ENCODE data around the gene RGPD8.

RGPD8 gene

DNA sequence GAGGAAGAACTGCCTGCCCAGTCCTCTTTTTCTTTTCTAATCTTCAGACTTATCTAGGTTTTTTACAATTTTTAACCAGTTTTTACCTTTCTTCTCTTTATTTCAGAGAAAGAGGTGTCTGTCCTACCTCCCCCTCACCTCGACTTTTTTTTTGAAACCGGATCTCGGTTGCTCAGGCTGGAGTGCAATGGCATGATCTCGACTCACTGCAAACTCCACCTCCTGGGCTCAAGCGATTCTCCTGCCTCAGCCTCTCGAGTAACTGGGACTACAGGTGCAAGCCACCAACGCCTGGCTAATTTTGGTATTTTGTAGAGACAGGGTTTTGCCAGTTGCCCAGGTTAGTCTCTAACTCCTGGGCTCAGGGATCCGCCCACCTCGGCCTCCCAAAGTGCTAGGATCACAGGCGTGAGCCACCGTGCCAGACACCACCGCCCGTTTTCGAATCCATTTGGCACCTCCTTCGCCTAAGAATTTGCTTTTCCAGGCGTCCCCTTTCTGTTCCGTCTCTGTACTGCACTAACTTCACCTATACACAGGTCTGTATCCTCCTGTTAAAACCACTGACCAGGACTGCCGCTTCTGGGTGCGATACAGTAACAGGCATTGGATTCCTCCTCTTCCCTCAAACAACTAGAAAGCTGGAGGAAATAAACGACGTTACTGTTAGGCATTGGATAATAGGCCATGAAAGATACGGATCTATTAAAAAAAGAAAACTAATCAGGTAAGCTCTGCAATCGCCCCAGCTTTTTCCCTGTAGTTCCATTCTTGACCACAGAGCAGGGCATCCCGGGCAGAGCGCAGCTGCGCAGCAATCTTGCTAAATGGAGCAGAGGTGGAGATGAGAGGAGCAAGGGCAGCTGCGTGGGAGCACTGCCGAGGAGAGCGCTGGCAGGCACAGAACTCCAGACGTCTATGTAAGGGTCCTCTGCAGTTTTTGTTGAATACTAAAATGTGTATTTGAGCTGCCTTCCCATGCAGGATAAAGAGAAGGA lies 88.1 kb downstream of the RGPD8 start:
- no peaks in the 10 kb centered on the region for H3K9me3 ChIP-seq (ENCODE audit: control insufficient read depth, low read depth, low read length)
- H3K36me3 ChIP-seq (ENCODE audit: control insufficient read depth, low read depth, low read length): no peaks in the 10 kb centered on the region
- H3K4me1 ChIP-seq (ENCODE audit: control insufficient read depth, low read depth, low read length): no peaks in the 10 kb centered on the region
- H3K27me3 ChIP-seq (ENCODE audit: control insufficient read depth, insufficient read depth, low read length): no peaks in the 10 kb centered on the region
- no peak overlapping the region for H3K4me3 ChIP-seq (ENCODE audit: low read length)
- H3K9ac ChIP-seq (ENCODE audit: low read length): no peak overlapping the region
- H3K27ac ChIP-seq (ENCODE audit: low read length): no peak overlapping the region

- H3K4me3 ChIP-seq (ENCODE audit: low read length): no peak overlapping the region
- no peaks in the 10 kb centered on the region for H3K36me3 ChIP-seq (ENCODE audit: control insufficient read depth, low read depth, low read length)
- H3K9me3 ChIP-seq (ENCODE audit: control insufficient read depth, low read depth, low read length): no peaks in the 10 kb centered on the region
- no peak overlapping the region for H3K27ac ChIP-seq (ENCODE audit: low read length)
- no peaks in the 10 kb centered on the region for H3K27me3 ChIP-seq (ENCODE audit: control insufficient read depth, insufficient read depth, low read length)
- H3K9ac ChIP-seq (ENCODE audit: low read length): no peak overlapping the region
- H3K4me1 ChIP-seq (ENCODE audit: control insufficient read depth, low read depth, low read length): no peaks in the 10 kb centered on the region
Observed at GRCh38 chr2:112343827-112344585, 89.4 kb downstream of the RGPD8 start.

- H3K27me3 ChIP-seq (ENCODE audit: control insufficient read depth, insufficient read depth, low read length): no peaks in the 10 kb centered on the region
- no peak overlapping the region for H3K4me3 ChIP-seq (ENCODE audit: low read length)
- H3K27ac ChIP-seq (ENCODE audit: low read length): no peak overlapping the region
- no peaks in the 10 kb centered on the region for H3K9me3 ChIP-seq (ENCODE audit: control insufficient read depth, low read depth, low read length)
- no peaks in the 10 kb centered on the region for H3K4me1 ChIP-seq (ENCODE audit: control insufficient read depth, low read depth, low read length)
- no peak overlapping the region for H3K9ac ChIP-seq (ENCODE audit: low read length)
- H3K36me3 ChIP-seq (ENCODE audit: control insufficient read depth, low read depth, low read length): no peaks in the 10 kb centered on the region
Observed at GRCh38 chr2:112342067-112342550, 91.3 kb downstream of the RGPD8 start.

- Histone ChIP-seq H3K4me3 (ENCODE audit: low read length) (no peak overlapping the region), H3K36me3 (ENCODE audit: control insufficient read depth, low read depth, low read length) (no peaks in the 10 kb centered on the region), H3K9me3 (ENCODE audit: control insufficient read depth, low read depth, low read length) (no peaks in the 10 kb centered on the region), H3K27me3 (ENCODE audit: control insufficient read depth, insufficient read depth, low read length) (no peaks in the 10 kb centered on the region), H3K9ac (ENCODE audit: low read length) (no peak overlapping the region), H3K4me1 (ENCODE audit: control insufficient read depth, low read depth, low read length) (no peaks in the 10 kb centered on the region), H3K27ac (ENCODE audit: low read length) (no peak overlapping the region)
Observed at GRCh38 chr2:112340475-112341267, 92.8 kb downstream of the RGPD8 start.

- no peak overlapping the region for H3K9ac ChIP-seq (ENCODE audit: low read length)
- H3K4me3 ChIP-seq (ENCODE audit: low read length): no peak overlapping the region
- no peaks in the 10 kb centered on the region for H3K9me3 ChIP-seq (ENCODE audit: control insufficient read depth, low read depth, low read length)
- H3K27me3 ChIP-seq (ENCODE audit: control insufficient read depth, insufficient read depth, low read length): no peaks in the 10 kb centered on the region
- H3K36me3 ChIP-seq (ENCODE audit: control insufficient read depth, low read depth, low read length): no peaks in the 10 kb centered on the region
- H3K4me1 ChIP-seq (ENCODE audit: control insufficient read depth, low read depth, low read length): no peaks in the 10 kb centered on the region
- H3K27ac ChIP-seq (ENCODE audit: low read length): no peak overlapping the region
Observed at GRCh38 chr2:112339986-112340385, 93.5 kb downstream of the RGPD8 start.

DNA sequence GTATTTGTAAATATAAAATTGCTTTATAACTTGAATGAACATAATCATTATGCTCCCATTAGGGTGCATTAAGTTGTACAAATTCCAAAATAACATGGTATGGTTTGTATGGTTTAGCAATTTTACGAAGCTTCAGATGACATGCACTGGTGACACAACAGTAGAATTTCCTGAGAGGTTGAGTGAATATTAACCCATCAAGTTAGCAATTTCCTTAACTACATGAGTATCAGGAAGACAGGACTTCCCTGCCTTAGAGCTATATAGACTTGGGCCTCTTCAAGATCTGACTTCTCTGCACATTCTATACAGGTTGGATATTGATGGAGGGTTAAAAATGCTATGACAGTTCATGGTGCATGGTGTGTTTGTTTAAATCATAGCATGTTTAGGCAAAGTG lies 97.8 kb downstream of the RGPD8 start:
- Histone ChIP-seq H3K9me3 (ENCODE audit: control insufficient read depth, low read depth, low read length) (no peaks in the 10 kb centered on the region), H3K27ac (ENCODE audit: low read length) (no peak overlapping the region)

GRCh38 chr2:112332123-112332696 lies 101.2 kb downstream of the RGPD8 start:
- H3K27ac ChIP-seq (ENCODE audit: low read length): no peak overlapping the region
- H3K9me3 ChIP-seq (ENCODE audit: control insufficient read depth, low read depth, low read length): no peaks in the 10 kb centered on the region
- no peaks in the 10 kb centered on the region for H3K4me1 ChIP-seq (ENCODE audit: control insufficient read depth, low read depth, low read length)
- no peak overlapping the region for H3K4me3 ChIP-seq (ENCODE audit: low read length)
- H3K36me3 ChIP-seq (ENCODE audit: control insufficient read depth, low read depth, low read length): no peaks in the 10 kb centered on the region
- no peak overlapping the region for H3K9ac ChIP-seq (ENCODE audit: low read length)
- H3K27me3 ChIP-seq (ENCODE audit: control insufficient read depth, insufficient read depth, low read length): no peaks in the 10 kb centered on the region

More for the DNA sequence above, 97.8 kb downstream of the RGPD8 start:
- H3K4me3 ChIP-seq (ENCODE audit: low read length): no peak overlapping the region
- H3K36me3 ChIP-seq (ENCODE audit: control insufficient read depth, low read depth, low read length): no peaks in the 10 kb centered on the region
- H3K4me1 ChIP-seq (ENCODE audit: control insufficient read depth, low read depth, low read length): no peaks in the 10 kb centered on the region
- H3K27me3 ChIP-seq (ENCODE audit: control insufficient read depth, insufficient read depth, low read length): no peaks in the 10 kb centered on the region
- H3K9ac ChIP-seq (ENCODE audit: low read length): no peak overlapping the region

DNA sequence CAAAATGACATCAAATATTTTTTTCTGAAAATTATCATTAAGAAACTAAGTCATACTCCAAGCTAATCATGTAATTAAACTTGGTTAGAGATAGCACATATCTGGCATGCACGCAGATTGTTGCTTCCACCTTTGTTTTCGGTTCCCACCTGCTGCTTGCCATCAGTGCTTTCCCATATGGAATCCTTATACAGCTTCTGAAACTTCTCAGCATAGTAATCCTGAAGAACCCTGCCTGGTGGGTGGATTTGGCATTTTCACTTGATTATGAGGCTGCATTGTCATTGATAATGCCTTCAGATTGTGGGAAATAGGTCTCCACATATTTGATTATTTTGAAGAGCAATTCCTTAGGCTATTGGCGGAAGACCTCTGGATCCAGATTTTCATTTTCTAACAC lies 110.5 kb downstream of the RGPD8 start:
- Histone ChIP-seq H3K9me3 (ENCODE audit: control insufficient read depth, low read depth, low read length) (no peaks in the 10 kb centered on the region), H3K27me3 (ENCODE audit: control insufficient read depth, insufficient read depth, low read length) (no peaks in the 10 kb centered on the region), H3K4me1 (ENCODE audit: control insufficient read depth, low read depth, low read length) (no peaks in the 10 kb centered on the region), H3K9ac (ENCODE audit: low read length) (no peak overlapping the region), H3K36me3 (ENCODE audit: control insufficient read depth, low read depth, low read length) (peaks cover 4% of the 10 kb centered on the region), H3K27ac (ENCODE audit: low read length) (no peak overlapping the region), H3K4me3 (ENCODE audit: low read length) (no peak overlapping the region)

DNA sequence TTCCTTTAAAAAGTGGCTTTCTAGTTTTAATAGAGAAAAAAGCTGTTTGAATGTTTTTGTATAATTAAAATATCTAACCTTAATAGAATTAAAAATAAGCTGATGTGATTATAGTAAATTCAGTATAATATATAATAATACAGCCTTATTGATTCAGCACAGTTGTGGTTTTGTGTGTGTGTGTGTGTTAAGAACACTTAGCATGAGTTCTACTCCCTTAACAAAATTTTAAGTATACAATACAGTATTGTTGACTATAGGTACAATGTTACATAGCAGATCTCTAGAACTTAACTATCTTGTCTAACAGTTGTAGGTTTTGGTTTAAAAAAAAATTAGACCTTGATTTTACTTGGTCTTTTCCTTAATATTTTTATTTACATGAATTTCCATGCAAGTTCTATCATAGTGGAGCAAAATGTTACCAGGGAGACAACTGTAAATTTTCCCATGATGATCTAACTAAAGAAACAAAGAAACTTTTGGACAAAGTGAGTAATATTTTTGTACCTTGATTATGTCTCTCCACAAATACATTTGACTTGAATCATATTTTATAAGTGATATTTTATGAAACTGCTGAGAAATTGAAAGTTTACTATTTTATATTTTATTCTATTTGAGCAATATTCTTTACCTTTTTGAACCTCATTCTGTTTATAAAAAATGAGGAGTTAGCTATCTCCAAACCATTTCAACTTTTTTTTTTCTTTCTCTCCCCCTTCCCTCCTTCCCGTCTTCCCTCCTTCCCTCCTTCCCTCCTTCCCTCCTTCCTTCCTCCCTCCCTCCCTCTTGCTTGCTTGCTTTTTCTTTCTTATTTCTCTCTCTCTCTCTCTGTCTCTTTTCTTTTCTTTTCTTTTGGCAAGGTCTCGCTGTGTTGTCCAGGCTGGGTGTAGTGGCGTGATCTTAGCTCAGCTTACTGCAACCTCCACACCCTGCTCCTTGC lies 111.8 kb downstream of the RGPD8 start:
- H3K36me3 ChIP-seq (ENCODE audit: control insufficient read depth, low read depth, low read length): peaks cover 4% of the 10 kb centered on the region
- H3K27ac ChIP-seq (ENCODE audit: low read length): no peak overlapping the region
- H3K9me3 ChIP-seq (ENCODE audit: control insufficient read depth, low read depth, low read length): no peaks in the 10 kb centered on the region
- no peaks in the 10 kb centered on the region for H3K27me3 ChIP-seq (ENCODE audit: control insufficient read depth, insufficient read depth, low read length)
- H3K4me1 ChIP-seq (ENCODE audit: control insufficient read depth, low read depth, low read length): no peaks in the 10 kb centered on the region
- H3K9ac ChIP-seq (ENCODE audit: low read length): no peak overlapping the region
- H3K4me3 ChIP-seq (ENCODE audit: low read length): no peak overlapping the region

All from iPS-18a (cell line).